GDM1 (cell line): ENCODE measurements around the gene KRTAP19-8.

Source experiments
- DNase-seq: peaks from one replicate; lab custom pipeline; 2025; lab: John Stamatoyannopoulos, UW

The KRTAP19-8 gene

GRCh38 chr21:31012133-31013089 lies 25.9 kb downstream of the KRTAP19-8 start:
- no peak for DNase-seq

DNA sequence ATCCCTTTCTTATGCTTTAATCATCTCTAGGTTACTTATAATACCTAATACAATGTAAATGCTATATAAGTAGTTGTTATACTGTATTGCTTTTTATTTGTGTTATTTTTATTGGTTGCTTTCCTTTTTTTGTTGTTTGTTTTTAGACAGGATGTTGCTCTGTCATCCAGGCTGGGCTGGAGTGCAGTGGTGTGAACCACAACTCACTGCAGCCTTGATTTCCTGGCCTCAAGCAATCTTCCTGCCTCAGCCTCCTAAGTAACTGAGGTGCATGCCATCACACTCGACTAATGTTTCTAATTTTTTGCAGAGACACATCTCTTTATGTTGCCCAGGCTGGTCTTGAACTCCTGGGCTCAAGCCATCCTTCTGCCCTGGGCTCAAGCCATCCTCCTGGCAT lies 26.9 kb downstream of the KRTAP19-8 start:
- DNase-seq = no peak

DNA sequence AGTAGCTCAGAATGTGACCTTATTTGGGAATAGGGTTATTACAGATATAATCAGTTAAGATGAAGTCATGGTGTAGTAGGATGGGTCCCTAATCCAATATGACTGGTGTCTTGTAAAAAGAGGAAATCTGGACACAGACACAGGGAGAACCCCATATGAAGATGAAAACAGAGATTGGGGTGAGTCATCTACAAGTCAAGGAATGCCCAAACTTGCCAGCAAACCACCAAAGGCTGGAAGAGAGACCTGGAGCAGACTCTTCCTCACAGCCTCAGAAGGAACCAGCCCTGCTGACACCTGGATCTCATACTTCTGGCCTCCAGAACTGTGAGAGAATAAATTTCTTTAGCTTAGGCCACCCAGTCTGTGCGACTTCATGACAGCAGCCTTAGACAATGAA lies 29.9 kb downstream of the KRTAP19-8 start:
- DNase-seq = no peak

GRCh38 chr21:31005019-31005418 lies 33.3 kb downstream of the KRTAP19-8 start:
- no peak for DNase-seq

DNA sequence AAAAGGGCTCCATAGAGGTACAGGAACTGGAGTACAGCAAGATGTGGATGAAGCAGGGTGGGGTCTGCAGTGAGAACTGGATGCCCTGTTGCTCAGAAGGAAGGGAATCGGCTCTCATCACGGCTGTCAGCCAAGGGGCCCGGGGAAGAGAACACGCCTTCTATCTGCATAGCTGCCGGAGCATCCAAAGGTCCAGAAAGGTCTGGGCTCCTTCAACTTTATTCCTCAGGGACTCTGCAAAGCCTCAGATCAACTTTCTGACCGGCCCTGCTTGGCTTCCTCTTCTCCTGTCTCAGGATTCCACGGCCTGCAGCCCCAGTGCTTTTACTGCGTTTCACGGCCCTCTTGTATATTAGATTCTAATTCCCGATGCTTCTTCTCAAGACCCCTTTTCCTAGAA lies 34.8 kb downstream of the KRTAP19-8 start:
- no peak for DNase-seq

DNA sequence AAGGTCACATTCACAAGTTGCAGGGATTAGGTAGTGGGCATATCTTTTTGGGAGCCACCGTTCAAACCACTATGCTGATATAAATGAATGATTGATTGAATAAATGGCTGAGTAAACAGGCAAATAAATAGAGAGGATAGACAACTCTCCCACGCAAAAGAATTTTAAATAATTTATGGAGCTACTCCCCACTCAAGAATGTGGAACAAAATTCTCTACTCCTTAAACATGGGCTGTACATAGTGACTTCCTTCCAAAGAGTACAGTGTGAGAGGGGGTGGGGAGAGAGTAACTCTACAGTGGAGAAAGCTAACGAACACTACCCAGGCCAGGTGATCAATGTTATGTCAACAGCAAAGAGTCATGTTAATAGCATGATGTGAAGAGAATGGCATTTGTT lies 40.7 kb downstream of the KRTAP19-8 start:
- DNase-seq = no peak

- DNase-seq = no peak
These were observed 41.5 kb downstream of the KRTAP19-8 start for GRCh38 chr21:30996728-30997127.

GRCh38 chr21:30994932-30995331 lies 43.3 kb downstream of the KRTAP19-8 start:
- no peak for DNase-seq

- no peak for DNase-seq
These were observed 47.6 kb downstream of the KRTAP19-8 start for GRCh38 chr21:30990514-30991262.

GRCh38 chr21:30988706-30989105 lies 49.6 kb downstream of the KRTAP19-8 start:
- DNase-seq = no peak
